GM23248 (cell line): ENCODE results near the gene ZNF263. TPM values are rescaled to one million over a fixed set of nuclear protein-coding genes. Genes with fewer than 3 reads are reported as not detected.

Experiments
- DNase-seq: peaks from one replicate; pipeline ENCODE4 v3.0.0-alpha.2; 2015
- H2AFZ ChIP-seq: fragments of 200-600 bp; sonication (generic); 2 replicates; pipeline ENCODE4 v1.6.1; 2016; ENCODE audit warnings: antibody characterized with exemption
- H3F3A ChIP-seq: fragments of 200-600 bp; sonication (generic); 2 replicates; pipeline ENCODE4 v1.6.1; 2016; ENCODE audit warnings: mild to moderate bottlenecking, antibody characterized with exemption, mixed run types; ENCODE audit not compliant: insufficient read depth
- H3K27ac ChIP-seq: fragments of 200-600 bp; sonication (generic); 2 replicates; pipeline ENCODE4 v1.5.1; 2016; ENCODE audit warnings: mild to moderate bottlenecking
- H3K27me3 ChIP-seq: fragments of 200-600 bp; sonication (generic); replicated peaks from 2 replicates; pipeline ENCODE4 v1.6.1; 2016; ENCODE audit warnings: mild to moderate bottlenecking; ENCODE audit not compliant: insufficient read depth
- H3K36me3 ChIP-seq: fragments of 200-600 bp; sonication (generic); 2 replicates; pipeline ENCODE4 v1.6.1; 2016; ENCODE audit warnings: low read depth, mild to moderate bottlenecking
- H3K4me1 ChIP-seq: fragments of 200-600 bp; sonication (generic); 2 replicates; pipeline ENCODE4 v1.6.1; 2016; ENCODE audit warnings: mild to moderate bottlenecking; ENCODE audit not compliant: insufficient read depth
- H3K4me2 ChIP-seq: fragments of 200-600 bp; sonication (generic); one replicate; pipeline ENCODE4 v1.6.1; 2016; ENCODE audit warnings: mild to moderate bottlenecking; ENCODE audit not compliant: unreplicated experiment
- H3K4me3 ChIP-seq: fragments of 200-600 bp; sonication (generic); 2 replicates; pipeline ENCODE4 v1.5.1; 2016; ENCODE audit warnings: mild to moderate bottlenecking
- H3K79me2 ChIP-seq: fragments of 200-600 bp; sonication (generic); 2 replicates; pipeline ENCODE4 v1.6.1; 2016; ENCODE audit warnings: mild to moderate bottlenecking; ENCODE audit not compliant: insufficient read depth
- H3K9ac ChIP-seq: fragments of 200-600 bp; sonication (generic); 2 replicates; pipeline ENCODE4 v1.6.1; 2016; ENCODE audit warnings: mild to moderate bottlenecking
- H3K9me2 ChIP-seq: fragments of 200-600 bp; sonication (generic); 2 replicates; pipeline ENCODE4 v1.6.1; 2016; ENCODE audit warnings: mixed run types, mild to moderate bottlenecking, moderate library complexity; ENCODE audit not compliant: insufficient read depth
- H3K9me3 ChIP-seq: fragments of 200-600 bp; sonication (generic); one replicate; pipeline ENCODE4 v1.6.1; 2017; ENCODE audit warnings: low read depth
- H4K20me1 ChIP-seq: fragments of 200-600 bp; sonication (generic); 2 replicates; pipeline ENCODE4 v1.6.0; 2016; ENCODE audit not compliant: insufficient read depth
- EZH2 ChIP-seq: fragments of 200-600 bp; sonication (generic); IDR thresholded peaks from 2 replicates; pipeline ENCODE4 v1.6.1; 2018; ENCODE audit warnings: antibody characterized with exemption, mild to moderate bottlenecking; ENCODE audit not compliant: insufficient read depth, poor library complexity, severe bottlenecking
- EZH2phosphoT487 ChIP-seq: fragments of 200-600 bp; sonication (generic); IDR thresholded peaks from 2 replicates; pipeline ENCODE4 v1.6.1; 2018; ENCODE audit warnings: antibody characterized with exemption, moderate library complexity, mild to moderate bottlenecking, low read depth; ENCODE audit not compliant: insufficient read depth
- WGBS, 2 experiments: methylation state at CpG; one replicate each; pipeline ENCODE4 v1.1.6; 2015 to 2017; ENCODE audit warnings: low lambda C conversion rate in 2 of 2, low coverage in 1 of 2; ENCODE audit errors: missing lambda C conversion rate in 2 of 2; 5-methylcytosine and 5-hydroxymethylcytosine counted together
- in situ Hi-C: fragments of 300-500 bp; cut with MboI; formaldehyde crosslinking; loops from 2 replicates; pipeline ENCODE4 v1.15.0; 2020
- polyA plus RNA-seq: library from polyadenylated mRNA; unstranded; fragments of >200 nt; fragmentation: Nextera tagmentation; extraction: Ambion mirVana; gene quantifications from 2 replicates; pipeline ENCODE4 v1.2.1, GENCODE V29; 2016
- total RNA-seq: library from RNA; depleted of rRNA; stranded (reverse); fragments of >200 nt; shearing (Covaris generic); gene quantifications from 2 replicates; pipeline ENCODE4 v1.2.3, GENCODE V29; 2014

Gene ZNF263
- total and polyA plus RNA-seq, 2 experiments from 2014 or later = 22.1 to 55.7 TPM

GRCh38 chr16:3274490-3274889 lies 8.8 kb upstream of the ZNF263 start:
- Histone ChIP-seq H3K9ac (no peak overlapping the region), H3K79me2 (no peaks in the 10 kb centered on the region), H2AFZ (no peak overlapping the region), H3K4me2 (no peak overlapping the region), H3F3A (no peaks in the 10 kb centered on the region; the same call in 1 of the 2 replicates), H3K27ac (no peak overlapping the region), H4K20me1 (no peaks in the 10 kb centered on the region), H3K4me3 (no peak overlapping the region), H3K9me2 (no peaks in the 10 kb centered on the region), H3K9me3 (no peaks in the 10 kb centered on the region), H3K4me1 (no peaks in the 10 kb centered on the region), H3K36me3 (no peaks in the 10 kb centered on the region), H3K27me3 (no peaks in the 10 kb centered on the region)
- no peak for DNase-seq
- in situ Hi-C loops = no loop called here
- 46 to 56% methylated on average over 4 of the region's 4 CpGs for WGBS, 2 experiments
- no peak for TF ChIP-seq EZH2phosphoT487
- no peak for TF ChIP-seq EZH2

GRCh38 chr16:3274947-3275346 lies 8.3 kb upstream of the ZNF263 start:
- H3F3A ChIP-seq = no peaks in the 10 kb centered on the region; the same call in 1 of the 2 replicates
- H3K36me3 ChIP-seq = no peaks in the 10 kb centered on the region
- H3K9ac ChIP-seq = no peak overlapping the region
- no peaks in the 10 kb centered on the region for H3K79me2 ChIP-seq
- H3K9me3 ChIP-seq = no peaks in the 10 kb centered on the region
- no peaks in the 10 kb centered on the region for H3K9me2 ChIP-seq
- no peaks in the 10 kb centered on the region for H3K4me1 ChIP-seq
- H3K27me3 ChIP-seq = no peaks in the 10 kb centered on the region
- no peak for DNase-seq
- in situ Hi-C loops = no loop called here
- no peaks in the 10 kb centered on the region for H4K20me1 ChIP-seq
- no peak overlapping the region for H3K27ac ChIP-seq
- no peak overlapping the region for H2AFZ ChIP-seq
- no peak overlapping the region for H3K4me3 ChIP-seq
- H3K4me2 ChIP-seq = no peak overlapping the region
- TF ChIP-seq EZH2phosphoT487 (no peak), EZH2 (no peak)

- H3K9ac ChIP-seq = no peak overlapping the region
- no peak overlapping the region for H2AFZ ChIP-seq
- no peaks in the 10 kb centered on the region for H3K27me3 ChIP-seq
- DNase-seq = no peak
- H3K79me2 ChIP-seq = no peaks in the 10 kb centered on the region
- H3K4me1 ChIP-seq = no peaks in the 10 kb centered on the region
- no peaks in the 10 kb centered on the region for H4K20me1 ChIP-seq
- H3K27ac ChIP-seq = no peak overlapping the region
- H3K9me2 ChIP-seq = no peaks in the 10 kb centered on the region
- H3K36me3 ChIP-seq = no peaks in the 10 kb centered on the region
- H3K4me3 ChIP-seq = no peak overlapping the region
- no peaks in the 10 kb centered on the region for H3K9me3 ChIP-seq
- 47 to 49% methylated on average over 5 of the region's 5 CpGs for WGBS, 2 experiments
- peaks cover 5% of the 10 kb centered on the region for H3F3A ChIP-seq
- H3K4me2 ChIP-seq = no peak overlapping the region
- in situ Hi-C loops = no loop called here
- no peak for TF ChIP-seq EZH2
- no peak for TF ChIP-seq EZH2phosphoT487
Measured at GRCh38 chr16:3276679-3277078, 6.6 kb upstream of the ZNF263 start.

- Histone ChIP-seq H3K9me2 (no peaks in the 10 kb centered on the region), H3K4me1 (peaks cover 10% of the 10 kb centered on the region), H3K9ac (no peak overlapping the region; the same call in 1 of the 2 replicates), H3K36me3 (0 out of 2 replicates have a peak, but pooled peaks cover under 1% of the 10 kb centered on the region), H2AFZ (peak overlapping the region; percentile 97; the same call in 1 of the 2 replicates), H3K79me2 (peaks cover 30% of the 10 kb centered on the region), H4K20me1 (no peaks in the 10 kb centered on the region), H3F3A (peaks cover 11% of the 10 kb centered on the region), H3K27ac (no peak overlapping the region), H3K4me2 (no peak overlapping the region), H3K27me3 (no peaks in the 10 kb centered on the region), H3K9me3 (no peaks in the 10 kb centered on the region), H3K4me3 (no peak overlapping the region; the same call in 1 of the 2 replicates)
- no peak for DNase-seq
- whole genome bisulfite sequencing, 2 experiments = 97% methylated on average over 6 of the region's 6 CpGs
- no peak for TF ChIP-seq EZH2phosphoT487
- TF ChIP-seq EZH2 = no peak
- in situ Hi-C loops = no loop called here
Measured at GRCh38 chr16:3281222-3281820, 2.0 kb upstream of the ZNF263 start.
